Duodenal mucosa (tissue), 2 donors: Measurements from ENCODE around the gene MGAT4A.

Experiments
- H3K27ac ChIP-seq: one replicate; pipeline ENCODE4 v1.7.0; 2013; ENCODE audit warnings: low read depth, low read length
- H3K27me3 ChIP-seq, 2 donors: one replicate each; pipeline ENCODE4 v1.7.0; 2013; ENCODE audit warnings: low read length in 2 of 2, control low read depth in 1 of 2; ENCODE audit not compliant: insufficient read depth in 2 of 2, control insufficient read depth in 1 of 2
- H3K36me3 ChIP-seq, 2 donors: one replicate each; pipeline ENCODE4 v1.7.0; 2013; ENCODE audit warnings: low read length in 2 of 2, control low read depth in 1 of 2; ENCODE audit not compliant: insufficient read depth in 2 of 2, control insufficient read depth in 1 of 2
- H3K4me1 ChIP-seq, 2 donors: one replicate each; pipeline ENCODE4 v1.7.0; 2013; ENCODE audit warnings: low read length in 2 of 2, control low read depth in 1 of 2; ENCODE audit not compliant: insufficient read depth in 2 of 2, control insufficient read depth in 1 of 2
- H3K4me3 ChIP-seq, 2 donors: one replicate each; pipeline ENCODE4 v1.7.0; 2013; ENCODE audit warnings: low read length in 2 of 2, low read depth in 1 of 2
- H3K9ac ChIP-seq, 2 donors: one replicate each; pipeline ENCODE4 v1.7.0; 2013; ENCODE audit warnings: low read length in 2 of 2, low read depth in 1 of 2
- H3K9me3 ChIP-seq, 2 donors: one replicate each; pipeline ENCODE4 v1.7.0; 2013; ENCODE audit warnings: low read length in 2 of 2, control low read depth in 1 of 2; ENCODE audit not compliant: control insufficient read depth in 1 of 2

The MGAT4A gene

DNA sequence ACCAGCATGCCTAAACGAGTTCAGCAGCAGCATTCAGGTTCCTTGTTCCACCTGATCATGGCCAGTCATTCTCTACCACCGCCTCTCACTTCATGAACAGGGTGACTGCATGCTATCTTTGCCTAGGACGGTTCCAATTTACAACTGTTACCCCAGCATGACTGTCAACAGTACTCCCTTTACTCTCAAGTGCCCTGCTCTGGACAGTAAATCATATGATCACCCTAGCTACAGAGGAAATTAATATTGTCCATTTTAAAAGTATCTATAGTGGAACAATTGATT lies 25.7 kb downstream of the MGAT4A start:
- Histone ChIP-seq H3K27ac (no peak overlapping the region), H3K4me1 (peaks cover 59 to 66% of the 10 kb centered on the region in 2 donors), H3K27me3 (no peaks in the 10 kb centered on the region), H3K4me3 (peak overlapping the region in 1 of 2 donors; percentile 42), H3K9me3 (no peaks in the 10 kb centered on the region), H3K36me3 (no peaks in the 10 kb centered on the region), H3K9ac (no peak overlapping the region)

DNA sequence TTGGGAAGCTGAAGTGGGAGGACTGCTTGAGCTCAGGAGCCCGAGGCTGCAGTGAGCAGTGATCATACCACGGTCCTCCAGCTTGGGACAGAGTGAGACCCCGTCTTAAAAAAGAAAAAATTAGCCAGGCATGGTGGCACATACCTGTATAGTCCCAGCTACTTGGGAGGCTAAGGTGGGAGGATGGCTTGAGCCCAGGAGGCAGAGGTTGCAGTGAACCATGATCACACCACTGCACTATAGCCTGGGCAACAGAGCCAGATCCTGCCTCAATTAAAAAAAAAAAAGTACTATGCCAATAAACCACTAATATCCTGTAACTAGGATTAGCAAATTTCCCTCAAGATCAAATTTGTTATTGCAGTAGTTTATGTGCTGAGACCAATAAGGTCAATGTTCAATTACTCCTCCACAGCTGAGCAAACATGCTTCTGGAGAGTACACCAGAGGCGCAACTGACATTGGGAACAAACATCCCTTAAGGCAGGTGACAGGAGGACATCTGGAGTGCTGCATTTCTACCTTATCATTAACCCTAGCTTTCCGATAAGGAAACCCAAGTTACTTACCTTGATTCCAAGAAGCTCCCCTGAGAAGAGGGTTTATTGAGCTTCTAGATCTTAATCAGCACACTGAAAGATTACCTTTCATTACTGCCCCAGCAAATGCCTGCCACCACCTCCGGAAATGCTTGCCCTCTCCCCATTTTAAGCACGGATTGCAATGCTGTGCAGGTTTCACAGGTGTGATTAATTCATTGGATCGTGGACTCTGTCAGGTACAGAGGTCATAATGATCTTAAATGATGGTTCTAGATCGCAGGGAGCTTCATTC lies 26.2 kb downstream of the MGAT4A start:
- Histone ChIP-seq H3K9me3 (no peaks in the 10 kb centered on the region), H3K4me1 (peaks cover 62 to 66% of the 10 kb centered on the region in 2 donors), H3K36me3 (peaks cover 0 to 3% of the 10 kb centered on the region in 2 donors), H3K27ac (no peak overlapping the region), H3K9ac (no peak overlapping the region), H3K27me3 (no peaks in the 10 kb centered on the region), H3K4me3 (peak overlapping the region in 1 of 2 donors; percentile 42)

DNA sequence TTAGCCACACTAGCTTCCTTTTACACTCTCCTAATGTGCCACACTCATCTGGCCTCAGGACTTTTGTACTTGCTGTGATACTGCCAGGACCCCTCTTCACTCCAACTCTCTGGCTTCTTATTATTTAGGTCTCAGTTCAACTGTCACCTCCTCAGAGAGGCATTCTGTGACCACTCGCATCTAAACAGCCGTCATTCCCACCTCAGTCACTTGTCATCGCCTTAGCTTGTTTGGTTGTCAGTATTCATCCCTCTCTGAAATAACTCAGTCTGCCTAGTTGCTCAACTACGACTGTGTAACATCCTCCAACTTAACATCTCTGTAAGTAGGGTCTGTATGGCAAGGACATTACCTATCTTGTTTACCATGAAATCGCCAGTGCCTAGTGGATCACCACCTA lies 27.2 kb downstream of the MGAT4A start:
- peak overlapping the region in 1 of 2 donors; percentile 19 for H3K4me3 ChIP-seq
- H3K9ac ChIP-seq: no peak overlapping the region
- peak overlapping the region; percentile 39 for H3K27ac ChIP-seq
- no peaks in the 10 kb centered on the region for H3K9me3 ChIP-seq
- no peaks in the 10 kb centered on the region for H3K27me3 ChIP-seq
- peaks cover 63 to 68% of the 10 kb centered on the region in 2 donors for H3K4me1 ChIP-seq
- peaks cover 0 to 3% of the 10 kb centered on the region in 2 donors for H3K36me3 ChIP-seq

DNA sequence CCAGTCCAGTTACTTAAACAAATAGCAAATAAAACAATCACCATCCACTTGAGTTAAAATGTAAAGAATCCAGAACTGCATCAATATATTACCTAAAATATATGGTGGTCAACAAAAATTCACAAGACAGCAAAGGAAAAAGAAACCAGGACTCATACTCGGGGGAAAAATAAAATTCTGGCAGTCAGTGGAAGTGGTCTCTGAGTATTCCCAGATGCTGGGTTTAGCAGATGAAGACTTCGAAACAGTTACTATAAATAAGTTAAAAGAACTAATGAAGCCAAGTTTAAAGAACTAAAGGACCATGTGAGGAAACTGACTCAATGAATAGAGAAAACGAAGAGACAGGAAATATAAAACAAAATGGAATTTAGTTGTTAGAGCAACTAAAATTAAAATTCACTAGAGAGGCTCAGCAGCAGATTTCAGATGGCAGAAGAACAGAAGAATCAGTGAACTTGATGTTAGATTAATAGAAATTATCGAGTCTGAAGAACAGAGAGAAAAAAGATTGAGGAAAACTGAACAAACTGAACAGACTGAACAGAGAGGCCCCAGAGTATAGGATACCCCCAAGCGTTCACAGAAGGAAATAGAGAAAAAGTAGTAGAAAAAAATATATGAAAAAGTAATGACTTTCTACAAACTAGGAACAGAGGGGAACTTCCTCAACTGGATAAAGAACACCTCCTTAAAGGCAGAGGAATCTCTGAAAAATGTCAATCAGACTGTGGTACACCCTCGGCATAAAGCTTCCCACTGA lies 27.9 kb downstream of the MGAT4A start:
- H3K4me3 ChIP-seq: peak overlapping the region; percentile 5 to 38
- H3K4me1 ChIP-seq: peaks cover 65 to 72% of the 10 kb centered on the region in 2 donors
- no peaks in the 10 kb centered on the region for H3K9me3 ChIP-seq
- no peaks in the 10 kb centered on the region for H3K27me3 ChIP-seq
- peaks cover 0 to 3% of the 10 kb centered on the region in 2 donors for H3K36me3 ChIP-seq
- peak overlapping the region in 1 of 2 donors; percentile 30 for H3K9ac ChIP-seq
- H3K27ac ChIP-seq: peak overlapping the region; percentile 39

DNA sequence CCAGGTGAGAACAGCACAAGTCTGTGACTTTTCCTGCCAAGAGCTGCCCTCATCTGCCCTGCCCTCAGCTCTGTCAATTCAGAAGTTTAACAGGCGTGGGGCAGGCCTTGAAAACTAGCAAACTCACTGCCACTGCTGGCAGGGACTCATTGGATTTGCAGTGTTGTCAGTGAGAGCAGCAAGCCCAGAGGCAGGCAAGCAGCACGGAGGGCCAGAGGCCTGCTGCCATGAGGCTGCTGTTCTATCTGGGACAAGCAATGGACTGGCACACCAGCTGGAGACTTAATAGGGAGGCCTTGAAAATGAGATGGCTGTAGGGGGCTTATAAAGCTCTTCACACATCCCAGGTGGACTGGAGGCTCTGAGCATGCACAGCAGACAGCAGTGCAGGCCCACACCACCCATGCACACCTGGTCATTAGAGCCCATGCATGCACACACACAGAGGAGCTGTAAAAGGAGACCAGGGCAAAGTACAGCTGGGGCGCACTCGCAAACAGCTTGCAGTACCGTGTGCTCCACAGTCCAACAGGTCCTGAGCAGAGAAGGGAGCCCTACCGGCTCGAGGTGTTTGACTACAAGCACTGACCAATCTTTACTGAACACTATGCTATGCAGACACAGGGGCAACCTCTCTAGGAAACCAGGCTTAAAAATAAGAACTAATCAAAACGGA lies 28.7 kb downstream of the MGAT4A start:
- peak overlapping the region; percentile 33 for H3K27ac ChIP-seq
- peaks cover 59 to 79% of the 10 kb centered on the region in 2 donors for H3K4me1 ChIP-seq
- H3K27me3 ChIP-seq: no peaks in the 10 kb centered on the region
- H3K9me3 ChIP-seq: no peaks in the 10 kb centered on the region
- peaks cover 0 to 3% of the 10 kb centered on the region in 2 donors for H3K36me3 ChIP-seq
- peak overlapping the region; percentile 5 to 38 for H3K4me3 ChIP-seq
- peak overlapping the region; percentile 15 to 30 for H3K9ac ChIP-seq

DNA sequence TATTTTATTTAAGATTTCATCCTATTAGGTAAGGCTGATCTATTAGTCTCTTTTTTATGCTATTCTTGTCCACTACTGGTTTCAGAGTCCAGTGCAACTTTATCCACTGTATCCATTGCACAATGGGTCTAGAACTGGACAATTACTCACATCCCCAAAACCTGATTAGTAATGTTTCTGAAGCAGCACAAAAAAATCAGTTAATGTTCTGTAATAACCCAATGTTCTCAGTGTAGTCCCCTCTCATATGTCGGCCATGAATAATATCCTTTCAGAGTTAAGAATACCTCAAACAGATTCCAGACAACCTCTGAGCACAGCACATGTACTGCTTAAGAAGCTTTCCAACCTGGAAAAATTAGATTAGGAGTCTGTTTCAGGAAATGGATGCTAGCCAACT lies 29.7 kb downstream of the MGAT4A start:
- no peak overlapping the region for H3K9ac ChIP-seq
- peaks cover 0 to 3% of the 10 kb centered on the region in 2 donors for H3K36me3 ChIP-seq
- peaks cover 58 to 89% of the 10 kb centered on the region in 2 donors for H3K4me1 ChIP-seq
- H3K27ac ChIP-seq: no peak overlapping the region
- H3K27me3 ChIP-seq: no peaks in the 10 kb centered on the region
- no peaks in the 10 kb centered on the region for H3K9me3 ChIP-seq
- peak overlapping the region; percentile 9 to 38 for H3K4me3 ChIP-seq

DNA sequence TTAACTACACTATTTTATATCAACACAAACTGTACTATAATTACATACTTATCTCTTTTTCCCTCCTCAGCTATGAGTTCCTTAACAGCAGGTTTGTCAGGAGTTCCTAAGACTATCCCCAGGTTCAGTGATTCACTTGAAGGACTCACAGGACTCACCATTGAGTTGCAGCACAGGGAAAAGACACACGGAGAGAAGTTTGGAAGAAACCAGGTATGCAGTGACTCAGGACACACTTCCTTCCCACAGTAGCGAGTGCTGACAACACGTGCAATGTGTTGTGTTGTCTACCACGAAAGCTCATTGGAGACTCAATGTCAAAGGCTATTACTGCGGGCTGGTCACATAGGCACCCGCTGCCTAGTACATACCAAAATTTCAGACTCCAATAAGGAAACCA lies 32.0 kb downstream of the MGAT4A start:
- Histone ChIP-seq H3K27ac (no peak overlapping the region), H3K36me3 (peaks cover 0 to 3% of the 10 kb centered on the region in 2 donors), H3K27me3 (no peaks in the 10 kb centered on the region), H3K9me3 (no peaks in the 10 kb centered on the region), H3K4me3 (no peak overlapping the region), H3K4me1 (peaks cover 46 to 70% of the 10 kb centered on the region in 2 donors), H3K9ac (no peak overlapping the region)

DNA sequence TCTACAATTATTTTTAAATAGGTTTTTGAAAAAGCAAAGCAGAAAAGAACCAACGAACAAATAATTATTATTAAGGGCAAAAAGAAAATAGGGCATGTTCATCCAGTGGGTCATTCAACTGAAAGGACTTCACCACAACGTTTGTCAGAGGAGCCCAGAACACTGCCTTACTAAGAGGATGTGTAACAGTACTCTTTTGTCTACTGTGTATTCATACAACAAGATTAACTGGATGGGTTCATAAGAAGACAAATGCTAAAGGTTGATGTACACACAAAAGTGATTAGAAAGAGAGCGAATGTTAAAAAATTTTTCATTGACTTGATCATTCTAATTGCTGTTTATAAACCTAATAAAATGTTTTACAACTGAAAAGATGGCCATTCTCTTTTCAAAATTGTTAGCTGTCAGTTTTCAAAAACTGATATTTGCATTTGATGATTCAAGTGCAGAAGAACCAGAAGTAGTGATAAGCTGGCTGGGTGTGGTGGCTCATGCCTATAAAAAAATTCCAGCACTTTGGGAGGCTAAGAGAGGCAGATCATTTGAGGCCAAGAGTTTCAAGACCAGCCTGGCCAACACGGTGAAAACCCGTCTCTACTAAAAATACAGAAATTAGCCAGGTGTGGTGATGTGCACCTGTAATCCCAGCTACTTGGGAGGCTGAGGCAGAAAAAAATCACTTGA lies 33.1 kb downstream of the MGAT4A start:
- Histone ChIP-seq H3K27ac (no peak overlapping the region), H3K36me3 (peaks cover 0 to 3% of the 10 kb centered on the region in 2 donors), H3K4me3 (no peak overlapping the region), H3K9ac (no peak overlapping the region), H3K9me3 (no peaks in the 10 kb centered on the region), H3K27me3 (no peaks in the 10 kb centered on the region), H3K4me1 (peaks cover 38 to 59% of the 10 kb centered on the region in 2 donors)

DNA sequence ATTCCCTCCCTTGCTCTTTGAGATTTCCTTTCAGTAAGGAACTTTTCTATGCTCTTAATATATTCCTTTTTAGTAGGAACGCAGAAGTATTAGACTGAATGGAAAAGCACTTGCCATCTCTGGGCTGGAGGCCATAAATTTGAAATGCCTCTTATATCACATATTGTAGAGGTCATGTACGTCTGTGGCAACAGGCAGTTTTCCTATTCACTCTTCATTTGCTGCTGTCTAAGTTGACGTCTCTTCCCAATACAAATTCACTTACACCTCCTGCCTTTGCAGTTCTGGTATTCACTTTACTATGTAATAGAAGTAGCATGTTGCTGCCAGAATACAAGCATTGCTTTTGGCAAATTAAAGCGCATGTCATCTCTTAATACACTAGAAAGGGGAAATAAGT lies 34.7 kb downstream of the MGAT4A start:
- no peak overlapping the region for H3K9ac ChIP-seq
- H3K27me3 ChIP-seq: no peaks in the 10 kb centered on the region
- no peak overlapping the region for H3K4me3 ChIP-seq
- no peak overlapping the region for H3K27ac ChIP-seq
- H3K36me3 ChIP-seq: peaks cover 0 to 3% of the 10 kb centered on the region in 2 donors
- peaks cover 25 to 44% of the 10 kb centered on the region in 2 donors for H3K4me1 ChIP-seq
- H3K9me3 ChIP-seq: no peaks in the 10 kb centered on the region
